ENCODE measurements around the gene SDCCAG8. TPM values are rescaled to one million over a fixed set of nuclear protein-coding genes. Genes with fewer than 3 reads are reported as not detected.

The SDCCAG8 gene
- total RNA-seq, 2 donors from 2014 or later: 41.7 to 55.6 TPM

DNA sequence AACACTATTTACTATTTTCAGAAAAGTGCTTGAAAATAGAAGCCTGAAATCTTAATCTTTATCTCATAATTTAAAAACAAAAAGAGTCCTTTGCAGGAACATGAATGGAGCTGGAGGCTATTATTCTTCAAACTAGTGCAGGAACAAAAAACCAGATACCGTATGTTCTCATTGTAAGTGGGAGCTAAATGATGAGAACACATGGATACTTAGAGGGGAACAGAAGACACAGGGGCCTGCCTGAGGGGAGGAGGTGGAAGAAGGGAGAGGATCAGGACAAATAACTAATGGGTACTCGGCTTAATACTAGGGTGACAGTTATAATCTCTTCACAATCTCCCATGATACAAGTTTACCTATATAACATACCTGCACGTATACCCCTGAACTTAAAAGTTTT, 176.3 kb downstream of the SDCCAG8 start:
- no peak overlapping the region for H3K27ac ChIP-seq
- intact Hi-C loops (cut with DNase I): no loop called here
- TF ChIP-seq POLR2AphosphoS5 (IDR thresholded peaks at IDR 0.05) (no peak), POLR2A (IDR thresholded peaks at IDR 0.05) (no peak), CTCF (IDR thresholded peaks at IDR 0.05) (no peak)

DNA sequence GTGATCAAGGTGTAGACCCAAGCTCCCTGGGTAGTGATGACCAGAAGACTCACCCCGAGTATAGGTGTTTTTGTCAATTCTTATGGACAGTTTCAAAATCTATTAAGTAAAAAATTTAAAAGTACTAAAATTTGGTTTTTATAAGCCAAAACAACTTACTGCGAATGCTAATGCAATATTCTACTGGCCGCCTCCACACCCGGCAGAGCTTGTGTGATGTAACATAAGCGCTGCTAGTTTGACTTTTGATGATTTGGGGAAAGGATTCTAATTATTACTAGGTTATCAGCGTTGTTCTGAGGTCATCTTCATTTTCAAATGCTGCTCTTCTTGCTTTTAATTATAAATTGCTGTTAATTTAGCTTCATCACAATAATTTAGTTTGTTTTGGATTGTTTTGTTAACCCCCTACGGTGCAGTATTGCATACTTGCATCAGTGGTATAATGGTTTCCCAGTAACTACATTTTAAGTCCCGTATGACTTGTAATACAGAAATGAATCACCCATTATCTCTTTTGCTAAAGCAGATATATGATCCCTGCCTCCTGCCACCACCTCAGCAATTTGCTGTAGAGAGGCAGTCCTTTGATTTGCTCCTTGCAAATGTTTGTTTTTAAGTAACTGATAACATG, 178.0 kb downstream of the SDCCAG8 start:
- no peak overlapping the region for H3K4me3 ChIP-seq
- no peaks in the 10 kb centered on the region for H3K27me3 ChIP-seq (replicated peaks; ENCODE audit: insufficient read depth)
- 83% methylated on average over 8 of the region's 8 CpGs for WGBS
- no peaks in the 10 kb centered on the region for H3K4me1 ChIP-seq (replicated peaks)
- H3K9me3 ChIP-seq: no peaks in the 10 kb centered on the region
- H3K27ac ChIP-seq: no peak overlapping the region
- no peak for TF ChIP-seq POLR2A (IDR thresholded peaks at IDR 0.05)
- TF ChIP-seq CTCF (IDR thresholded peaks at IDR 0.05): no peak
- TF ChIP-seq POLR2AphosphoS5 (IDR thresholded peaks at IDR 0.05): no peak
- H3K36me3 ChIP-seq: no peaks in the 10 kb centered on the region
- intact Hi-C loops (cut with DNase I): no loop called here
- no peak for DNase-seq (ENCODE audit: low spot score)

More for the DNA sequence above, 176.3 kb downstream of the SDCCAG8 start:
- Histone ChIP-seq H3K9me3 (no peaks in the 10 kb centered on the region), H3K4me3 (no peak overlapping the region), H3K36me3 (no peaks in the 10 kb centered on the region), H3K4me1 (replicated peaks) (no peaks in the 10 kb centered on the region), H3K27me3 (replicated peaks; ENCODE audit: insufficient read depth) (no peaks in the 10 kb centered on the region)
- no peak for DNase-seq (ENCODE audit: low spot score)
- WGBS: 71% methylated on average over 3 of the region's 3 CpGs

GRCh38 chr1:243434594-243434993, 178.8 kb downstream of the SDCCAG8 start:
- H3K9me3 ChIP-seq: no peaks in the 10 kb centered on the region
- intact Hi-C loops (cut with DNase I): no loop called here
- H3K27ac ChIP-seq: no peak overlapping the region
- 56% methylated on average over 2 of the region's 2 CpGs for WGBS
- TF ChIP-seq POLR2AphosphoS5 (IDR thresholded peaks at IDR 0.05): no peak
- no peak for TF ChIP-seq POLR2A (IDR thresholded peaks at IDR 0.05)
- no peak for TF ChIP-seq CTCF (IDR thresholded peaks at IDR 0.05)
- no peak for DNase-seq (ENCODE audit: low spot score)
- no peak overlapping the region for H3K4me3 ChIP-seq
- H3K4me1 ChIP-seq (replicated peaks): no peaks in the 10 kb centered on the region
- no peaks in the 10 kb centered on the region for H3K36me3 ChIP-seq
- no peaks in the 10 kb centered on the region for H3K27me3 ChIP-seq (replicated peaks; ENCODE audit: insufficient read depth)

- Histone ChIP-seq H3K4me3 (no peak overlapping the region), H3K27me3 (replicated peaks; ENCODE audit: insufficient read depth) (no peaks in the 10 kb centered on the region), H3K4me1 (replicated peaks) (no peaks in the 10 kb centered on the region), H3K9me3 (no peaks in the 10 kb centered on the region), H3K27ac (no peak overlapping the region), H3K36me3 (no peaks in the 10 kb centered on the region)
- WGBS: 94% methylated on average over 3 of the region's 3 CpGs
- DNase-seq (ENCODE audit: low spot score): no peak
- TF ChIP-seq CTCF (IDR thresholded peaks at IDR 0.05): no peak
- no peak for TF ChIP-seq POLR2AphosphoS5 (IDR thresholded peaks at IDR 0.05)
- TF ChIP-seq POLR2A (IDR thresholded peaks at IDR 0.05): no peak
- intact Hi-C loops (cut with DNase I): no loop called here
These were observed 180.0 kb downstream of the SDCCAG8 start for GRCh38 chr1:243435836-243436235.

DNA sequence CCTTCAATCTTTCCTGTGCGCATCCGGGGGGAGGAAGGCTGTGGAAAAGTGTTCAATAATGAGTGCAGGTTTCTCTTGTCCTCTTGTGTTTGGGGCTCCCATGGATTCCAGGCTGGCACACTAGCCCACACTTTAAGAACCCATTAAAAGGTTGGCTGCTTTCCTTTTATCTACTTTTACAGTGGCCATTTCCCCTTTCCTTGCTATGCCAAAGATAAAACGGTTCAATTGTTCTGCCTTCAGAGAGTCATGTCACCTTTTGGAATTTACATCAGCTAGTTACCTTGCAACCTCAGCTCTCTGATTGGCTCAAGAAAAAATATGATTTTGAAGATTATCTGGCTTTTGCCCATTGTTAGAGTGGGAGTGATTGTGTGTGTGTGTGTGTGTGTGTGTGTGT, 182.3 kb downstream of the SDCCAG8 start:
- Histone ChIP-seq H3K4me3 (no peak overlapping the region), H3K27ac (no peak overlapping the region), H3K9me3 (no peaks in the 10 kb centered on the region), H3K4me1 (replicated peaks) (no peaks in the 10 kb centered on the region), H3K27me3 (replicated peaks; ENCODE audit: insufficient read depth) (no peaks in the 10 kb centered on the region), H3K36me3 (no peaks in the 10 kb centered on the region)
- no peak for DNase-seq (ENCODE audit: low spot score)
- no peak for TF ChIP-seq POLR2AphosphoS5 (IDR thresholded peaks at IDR 0.05)
- no peak for TF ChIP-seq CTCF (IDR thresholded peaks at IDR 0.05)
- no peak for TF ChIP-seq POLR2A (IDR thresholded peaks at IDR 0.05)
- 73% methylated on average over 3 of the region's 3 CpGs for WGBS
- intact Hi-C loops (cut with DNase I): no loop called here
